ENCODE results near the gene SH3RF2. TPM values are rescaled to one million over a fixed set of nuclear protein-coding genes. Genes with fewer than 3 reads are reported as not detected.

The SH3RF2 gene
- total and polyA plus RNA-seq, 2 donors (not counting 1 experiment from before 2014, with no cell fraction given): 0.03 TPM; not detected in 1

- CTCF ChIA-PET: no interaction called here
Measured at GRCh38 chr5:145937432-145938250, 1.3 kb downstream of the SH3RF2 start.

More at GRCh38 chr5:145937432-145938250, 1.3 kb downstream of the SH3RF2 start:
- H3K27ac ChIP-seq (ENCODE audit: low read length in 2 of 2): no peak overlapping the region
- H3K36me3 ChIP-seq (replicated peaks in 1 of 2; ENCODE audit: control extremely low read depth in 1 of 2, control insufficient read depth in 1 of 2, extremely low read depth in 1 of 2, insufficient read depth in 2 of 2, low read length in 1 of 2): no peaks in the 10 kb centered on the region
- POLR2A ChIA-PET: no interaction called here
- intact Hi-C loops (cut with micrococcal nuclease): no loop called here
- no peaks in the 10 kb centered on the region for H3K79me2 ChIP-seq (ENCODE audit: control insufficient read depth, insufficient read depth, low read length)
- H2AFZ ChIP-seq (ENCODE audit: insufficient read depth, low read depth, low read length, poor library complexity, severe bottlenecking): no peak overlapping the region
- H3K4me1 Mint-ChIP-seq: no peaks in the 10 kb centered on the region
- peaks cover 0 to 6% (median 0%) of the 10 kb centered on the region in 4 experiments for H3K27me3 ChIP-seq (replicated peaks in 1 of 4; ENCODE audit: control extremely low read depth in 1 of 4, control insufficient read depth in 3 of 4, insufficient read depth in 4 of 4, low read length in 3 of 4)
- peaks cover 52% of the 10 kb centered on the region for H3K27me3 Mint-ChIP-seq
- H3K9ac ChIP-seq (ENCODE audit: low read length): no peak overlapping the region
- no peaks in the 10 kb centered on the region for H3K4me1 ChIP-seq (ENCODE audit: control insufficient read depth in 2 of 2, insufficient read depth in 2 of 2, low read length in 2 of 2)
- H3K9me3 ChIP-seq (ENCODE audit: control extremely low read depth in 1 of 3, control insufficient read depth in 2 of 3, insufficient read depth in 1 of 3, low read length in 2 of 3): no peaks in the 10 kb centered on the region
- no peak overlapping the region for H3K4me3 ChIP-seq (ENCODE audit: control extremely low read depth in 1 of 5, extremely low read depth in 1 of 5, insufficient read depth in 1 of 5, low read depth in 2 of 5, low read length in 4 of 5)
- no peak overlapping the region for H3K27ac Mint-ChIP-seq
- WGBS (ENCODE audit: insufficient coverage): 88% methylated on average over 18 of the region's 23 CpGs
- no peaks in the 10 kb centered on the region for H3K9me3 Mint-ChIP-seq (ENCODE audit: insufficient read depth)
- TF ChIP-seq EZH2 (IDR thresholded peaks at IDR 0.05; ENCODE audit: borderline replicate concordance, insufficient read depth, low read depth, low read length, poor library complexity, severe bottlenecking): no peak
- TF ChIP-seq, protein P1, sequence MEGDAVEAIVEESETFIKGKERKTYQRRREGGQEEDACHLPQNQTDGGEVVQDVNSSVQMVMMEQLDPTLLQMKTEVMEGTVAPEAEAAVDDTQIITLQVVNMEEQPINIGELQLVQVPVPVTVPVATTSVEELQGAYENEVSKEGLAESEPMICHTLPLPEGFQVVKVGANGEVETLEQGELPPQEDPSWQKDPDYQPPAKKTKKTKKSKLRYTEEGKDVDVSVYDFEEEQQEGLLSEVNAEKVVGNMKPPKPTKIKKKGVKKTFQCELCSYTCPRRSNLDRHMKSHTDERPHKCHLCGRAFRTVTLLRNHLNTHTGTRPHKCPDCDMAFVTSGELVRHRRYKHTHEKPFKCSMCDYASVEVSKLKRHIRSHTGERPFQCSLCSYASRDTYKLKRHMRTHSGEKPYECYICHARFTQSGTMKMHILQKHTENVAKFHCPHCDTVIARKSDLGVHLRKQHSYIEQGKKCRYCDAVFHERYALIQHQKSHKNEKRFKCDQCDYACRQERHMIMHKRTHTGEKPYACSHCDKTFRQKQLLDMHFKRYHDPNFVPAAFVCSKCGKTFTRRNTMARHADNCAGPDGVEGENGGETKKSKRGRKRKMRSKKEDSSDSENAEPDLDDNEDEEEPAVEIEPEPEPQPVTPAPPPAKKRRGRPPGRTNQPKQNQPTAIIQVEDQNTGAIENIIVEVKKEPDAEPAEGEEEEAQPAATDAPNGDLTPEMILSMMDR (IDR thresholded peaks at IDR 0.05): no peak
- no peaks in the 10 kb centered on the region for H4K20me1 ChIP-seq (ENCODE audit: control insufficient read depth, insufficient read depth, low read length, poor library complexity, severe bottlenecking)
- H3K4me2 ChIP-seq (replicated peaks; ENCODE audit: low read depth, low read length, poor library complexity, severe bottlenecking): no peak overlapping the region
- no peak overlapping the region for H3K4me3 Mint-ChIP-seq
- DNase-seq: no peak
- no peak for ATAC-seq (ENCODE audit: low read depth)

All from B cell (primary cell).